NK-92 treated with Interleukin-12 subunit alpha and Interleukin-12 subunit beta, amount 100 ng/mL, for 24 hours (cell line): ENCODE measurements around the gene L3MBTL4.

ENCODE experiments used
- DNase-seq: peaks from one replicate; lab custom pipeline; 2025; lab: John Stamatoyannopoulos, UW

The L3MBTL4 gene

DNA sequence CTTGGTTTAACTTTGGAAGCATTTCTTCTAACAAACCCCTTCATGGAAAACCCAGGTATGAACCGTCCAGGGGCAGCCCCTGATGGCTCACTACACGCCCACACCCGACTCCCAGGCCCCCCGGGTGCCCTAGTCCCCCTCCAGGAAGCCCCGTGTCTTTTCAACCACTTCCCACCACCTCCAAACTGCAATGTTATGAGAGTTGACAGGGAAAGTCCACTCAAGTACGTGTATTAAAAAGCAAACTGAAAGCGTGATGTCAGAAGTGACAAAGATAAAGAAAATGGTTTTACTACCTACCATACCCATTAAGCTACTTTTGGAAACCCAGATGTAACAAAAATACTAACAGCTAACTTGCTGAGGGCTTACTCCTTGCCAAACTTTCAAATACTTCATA is 51.5 kb downstream of the L3MBTL4 start:
- DNase-seq: no peak

DNA sequence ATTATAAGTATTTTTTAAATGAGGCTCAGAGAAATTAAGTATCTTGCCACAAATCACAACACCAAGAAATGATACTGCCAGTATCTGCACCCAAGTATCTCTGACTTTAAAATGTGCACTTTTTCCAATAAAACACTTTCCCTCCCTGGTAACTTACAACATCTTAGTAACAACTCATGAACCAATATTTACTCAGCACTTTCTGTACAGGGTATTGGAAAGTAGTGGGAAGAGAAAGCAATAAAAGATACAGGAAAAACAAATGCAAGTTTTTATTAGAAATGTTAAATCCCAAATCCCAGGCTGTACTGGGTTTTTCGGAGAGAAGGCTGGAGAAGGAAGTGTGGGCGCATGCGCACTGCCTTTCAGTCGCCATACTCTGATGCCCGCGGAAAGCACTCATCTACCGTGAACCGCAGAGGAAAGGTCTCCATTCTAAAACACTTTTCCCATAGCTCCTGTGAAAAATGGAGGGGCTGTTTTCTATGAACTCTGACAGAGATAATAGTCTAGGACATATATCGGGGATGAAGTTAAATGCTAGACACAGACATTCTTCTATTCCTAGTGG is 52.1 kb downstream of the L3MBTL4 start:
- no peak for DNase-seq

DNA sequence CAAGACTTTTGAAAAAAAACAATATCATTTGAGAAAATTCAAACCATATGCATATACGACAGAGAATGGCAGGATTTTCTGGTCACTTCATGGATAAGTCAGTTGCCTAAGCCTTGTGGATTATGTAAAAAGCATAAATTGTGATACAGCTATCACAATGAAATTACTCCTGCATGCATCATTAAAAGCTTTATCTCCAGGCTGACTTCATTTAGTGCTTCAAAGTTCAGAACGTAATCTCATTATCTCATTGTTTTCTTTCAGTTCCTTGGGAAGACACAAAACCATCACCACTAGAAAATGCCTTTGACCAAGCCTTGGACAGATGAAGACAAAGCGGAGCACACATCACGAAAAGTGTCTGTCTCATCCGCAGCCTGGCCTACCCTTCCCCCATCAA is 57.0 kb downstream of the L3MBTL4 start:
- DNase-seq: no peak

DNA sequence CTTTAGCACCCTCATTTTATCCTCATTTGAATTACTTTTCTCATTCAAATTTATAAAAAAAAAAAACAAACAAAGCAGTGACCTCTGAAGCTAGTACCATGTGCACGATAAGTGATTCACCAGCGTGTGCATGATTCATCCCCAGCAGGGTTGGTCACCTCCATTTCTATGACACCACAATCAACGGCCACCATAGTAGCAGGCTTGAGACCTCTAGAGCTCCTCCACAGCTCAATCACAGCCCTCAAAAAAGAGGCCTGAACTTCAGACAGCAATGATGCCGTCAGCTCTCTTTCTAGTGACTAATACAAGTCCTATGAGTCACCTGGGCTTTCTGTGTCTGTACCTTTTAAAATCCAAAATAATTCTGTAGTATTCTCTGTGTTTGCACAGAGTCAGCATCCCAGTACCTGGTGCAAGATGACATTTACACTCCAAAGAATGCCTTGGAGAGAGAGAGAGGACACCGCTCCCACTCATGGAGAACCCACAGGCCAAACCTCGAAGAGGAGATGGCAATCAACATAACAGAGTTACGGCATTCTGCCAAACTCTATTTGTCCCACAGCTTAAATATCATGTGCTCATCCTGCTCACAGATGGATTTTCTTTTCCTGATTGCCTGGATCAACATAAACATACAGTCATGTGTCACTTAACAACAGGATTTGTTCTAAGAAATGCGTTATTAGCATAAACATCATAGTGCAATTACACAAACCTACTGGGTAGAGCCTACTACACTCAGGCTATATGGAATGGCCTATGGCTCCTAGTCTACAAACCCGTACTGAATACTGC is 58.7 kb downstream of the L3MBTL4 start:
- no peak for DNase-seq

DNA sequence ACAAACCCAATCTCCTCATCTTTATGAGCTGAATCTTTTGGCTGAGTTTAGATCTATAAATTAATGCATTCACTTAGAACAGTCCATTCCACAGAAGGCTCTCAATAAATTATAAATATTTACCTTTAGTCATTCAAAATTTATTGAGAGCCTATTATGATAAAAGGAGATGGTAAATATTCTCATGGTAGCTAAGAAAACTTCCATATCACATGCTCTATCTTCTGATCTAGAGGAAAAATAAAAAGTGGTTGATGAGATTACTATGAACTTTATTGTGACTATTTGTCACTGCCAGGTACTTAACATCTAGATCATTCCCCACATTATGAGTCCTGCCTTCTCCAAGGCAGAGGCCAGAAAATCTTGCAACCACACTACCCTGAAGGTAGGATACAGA is 62.4 kb downstream of the L3MBTL4 start:
- DNase-seq: no peak

DNA sequence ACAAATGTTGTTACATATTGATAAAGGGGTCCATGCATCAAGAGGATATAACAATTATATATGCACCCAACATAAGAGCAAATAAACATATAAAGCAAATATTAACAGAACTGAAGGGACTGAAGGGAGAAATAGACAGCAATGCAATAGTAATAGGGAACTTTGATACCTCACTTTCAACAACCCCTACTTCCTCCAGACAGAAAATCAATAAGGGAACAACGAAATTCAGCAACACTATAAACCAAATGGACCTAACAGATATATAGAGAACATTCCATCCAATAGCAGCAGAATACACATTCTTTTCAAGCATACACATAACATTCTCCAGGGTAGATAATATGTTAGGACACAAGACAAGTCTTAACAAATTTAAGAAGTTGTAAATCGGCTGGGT is 71.7 kb downstream of the L3MBTL4 start:
- DNase-seq: no peak

DNA sequence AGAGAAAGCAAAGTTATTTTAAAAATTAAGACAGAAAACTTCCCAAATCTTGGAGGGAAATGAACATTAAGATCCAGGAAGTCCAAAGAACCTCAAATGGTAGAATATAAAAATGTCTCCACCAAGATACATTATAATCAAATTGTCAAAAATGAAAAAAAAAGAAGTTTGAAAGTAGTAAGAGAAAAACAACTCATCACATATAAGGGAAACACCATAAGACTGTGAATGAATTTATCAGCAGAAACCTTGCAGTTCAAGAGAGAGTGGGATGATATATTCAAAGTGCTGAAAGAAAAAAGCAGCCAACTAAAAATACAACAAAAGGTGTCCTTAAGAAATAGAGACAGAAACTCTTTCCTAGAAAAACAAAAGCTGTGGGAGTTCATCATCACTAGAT is 73.0 kb downstream of the L3MBTL4 start:
- no peak for DNase-seq

DNA sequence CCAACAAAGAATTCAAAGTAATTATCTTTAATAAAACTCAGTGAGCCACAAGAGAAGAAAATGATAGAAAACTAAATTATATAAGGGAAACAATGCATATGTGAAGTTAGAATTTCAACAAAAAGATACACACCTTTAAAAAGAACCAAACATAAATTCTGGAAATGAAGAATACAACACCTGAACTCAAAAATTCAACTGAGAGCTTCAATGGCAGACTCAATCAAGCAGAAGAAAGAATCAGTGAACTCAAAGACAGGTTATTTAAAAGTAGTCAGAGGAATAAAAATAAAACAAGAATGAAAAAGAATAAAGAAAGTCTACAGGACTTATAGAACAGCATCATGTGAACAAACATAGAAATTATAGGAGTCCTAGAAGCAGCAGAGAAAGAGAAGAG is 73.4 kb downstream of the L3MBTL4 start:
- no peak for DNase-seq

DNA sequence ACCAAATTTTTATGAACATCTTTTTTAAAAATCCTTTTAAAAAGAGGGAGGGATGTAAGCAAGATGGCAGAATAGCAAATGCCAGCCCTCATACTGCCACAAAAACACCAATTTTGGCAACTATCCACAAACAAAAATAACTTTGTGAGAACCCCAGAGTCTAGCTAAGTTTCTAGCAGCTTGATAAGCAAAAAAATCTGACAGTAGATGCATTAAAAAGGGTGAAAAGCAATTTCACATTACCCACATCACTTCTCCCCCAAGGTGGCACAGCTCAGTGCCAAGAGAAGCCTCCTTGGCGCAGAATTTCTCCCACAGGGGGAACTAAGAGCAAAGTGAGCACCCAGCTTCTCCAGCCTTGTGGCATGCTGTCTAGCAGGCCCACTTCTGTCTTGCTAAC is 74.6 kb downstream of the L3MBTL4 start:
- no peak for DNase-seq

DNA sequence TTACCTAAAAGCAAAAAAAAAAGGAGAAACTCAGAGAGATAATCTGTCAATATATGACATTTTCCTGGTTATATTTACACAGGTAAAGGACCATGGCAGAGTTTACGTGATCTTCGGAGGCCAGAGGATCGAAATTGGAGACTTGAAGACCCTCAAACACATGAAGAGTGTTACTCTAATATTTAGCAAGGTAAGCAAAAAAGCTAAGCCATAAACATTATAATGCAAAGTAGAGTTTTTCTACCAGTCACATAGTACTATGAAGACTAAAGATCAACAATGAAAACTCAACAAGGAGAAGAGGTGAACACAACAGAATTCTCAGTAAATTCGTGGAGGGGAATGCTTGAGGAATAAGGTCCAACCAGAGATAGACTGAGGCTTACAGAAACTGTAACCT is 78.5 kb downstream of the L3MBTL4 start:
- no peak for DNase-seq

DNA sequence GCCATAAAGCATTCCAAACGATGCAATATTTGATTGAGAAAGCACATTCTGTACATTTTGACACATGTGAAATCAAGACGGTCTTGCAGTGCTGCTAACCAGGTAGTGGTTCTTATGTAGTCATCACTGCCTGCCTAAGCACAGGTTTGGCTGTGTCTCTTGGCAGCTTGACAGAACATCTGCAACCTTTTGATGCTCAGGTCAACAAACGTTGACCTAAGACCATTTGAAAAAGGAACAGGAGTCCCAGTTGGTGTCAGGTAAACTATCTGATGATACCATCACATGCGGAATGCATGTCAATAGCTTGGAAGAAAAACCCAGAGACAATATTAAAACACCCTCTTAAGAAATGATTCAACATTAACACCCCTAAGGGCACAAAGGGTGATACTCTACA is 80.7 kb downstream of the L3MBTL4 start:
- no peak for DNase-seq

DNA sequence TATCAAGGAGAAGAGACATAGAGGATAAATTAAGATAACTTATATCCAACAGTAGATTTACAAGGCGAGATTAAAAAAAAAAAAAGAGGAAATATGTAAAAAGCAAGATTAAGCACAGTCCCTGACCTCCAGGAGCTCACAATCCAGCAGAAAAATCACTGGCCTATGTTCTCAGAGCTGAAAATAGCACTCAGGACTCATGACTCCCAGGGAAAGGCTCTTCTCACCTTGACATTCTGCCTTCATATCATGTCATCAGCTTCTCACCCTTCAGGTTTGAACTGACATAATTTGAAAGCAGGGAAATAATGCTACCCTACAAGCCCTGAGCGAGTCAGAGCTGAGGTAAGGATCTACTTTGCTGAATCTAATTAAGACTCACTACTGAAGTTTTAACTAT is 82.8 kb downstream of the L3MBTL4 start:
- DNase-seq: no peak

DNA sequence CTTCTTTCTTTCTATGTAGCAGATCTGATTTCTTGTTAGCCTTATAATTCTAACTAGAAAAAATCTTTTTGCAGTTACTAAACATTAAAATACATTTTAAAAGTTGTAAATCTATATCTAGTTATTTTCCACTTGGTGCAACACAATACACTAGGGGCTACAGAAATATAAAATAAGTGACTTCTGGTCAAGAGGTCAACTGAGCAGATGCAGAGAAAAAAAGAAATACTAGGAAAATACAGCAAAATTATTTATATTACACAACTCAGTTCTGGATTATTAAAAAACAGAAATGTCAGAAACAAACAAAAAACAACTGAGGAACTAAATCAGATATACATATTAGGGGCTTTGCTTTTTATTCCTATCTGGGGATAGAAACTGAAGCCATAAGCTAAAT is 83.9 kb downstream of the L3MBTL4 start:
- DNase-seq: no peak

DNA sequence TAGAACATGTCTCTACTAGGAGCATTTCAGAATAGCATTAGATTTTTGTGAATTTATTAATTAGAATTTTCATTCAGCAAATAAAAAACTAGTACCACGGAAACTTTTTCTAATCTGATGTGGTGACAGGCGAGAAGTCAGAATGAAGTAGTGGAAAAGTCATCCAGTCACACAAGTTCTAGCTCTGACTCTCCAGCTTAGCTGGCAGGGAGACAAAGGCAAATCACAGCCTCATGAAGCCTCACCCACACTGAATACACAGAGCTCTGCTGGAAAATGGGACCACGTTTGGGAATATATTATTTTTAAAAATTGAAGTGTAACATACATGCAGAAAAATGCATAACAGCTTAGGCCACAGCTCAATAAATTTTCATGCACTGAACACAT is 86.1 kb downstream of the L3MBTL4 start:
- DNase-seq: no peak

DNA sequence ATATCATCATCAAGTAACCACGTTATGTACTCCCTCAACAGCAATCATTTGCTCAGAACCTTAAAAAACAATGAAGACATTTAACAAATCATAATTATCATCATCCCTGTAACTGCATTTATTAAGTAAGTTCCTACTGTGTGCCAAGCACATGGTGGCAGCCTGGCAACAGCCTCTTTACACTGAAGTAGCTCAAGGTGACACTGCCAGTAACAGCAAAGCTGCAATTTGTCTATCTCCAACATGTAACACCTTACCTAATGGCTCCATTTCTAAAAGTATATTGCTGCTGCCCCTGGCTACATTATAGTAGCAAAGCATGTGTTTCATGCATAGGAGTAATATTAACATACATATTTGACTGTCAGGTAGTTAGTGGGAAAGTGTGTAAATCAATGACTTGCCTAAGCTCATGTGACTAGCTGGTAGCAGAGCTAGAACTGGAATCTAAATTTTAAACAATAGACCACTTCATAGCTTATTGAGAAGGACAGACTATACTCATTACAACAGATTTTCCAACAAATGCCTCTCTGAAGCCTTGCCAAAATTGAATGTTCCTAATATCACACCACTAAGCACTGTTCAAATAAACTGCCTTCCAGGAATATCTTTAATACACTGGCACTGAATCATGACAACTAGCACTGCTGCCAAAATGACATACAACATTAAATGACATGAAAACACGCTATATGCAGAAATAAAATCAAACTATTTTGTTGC is 86.7 kb downstream of the L3MBTL4 start:
- DNase-seq: no peak

DNA sequence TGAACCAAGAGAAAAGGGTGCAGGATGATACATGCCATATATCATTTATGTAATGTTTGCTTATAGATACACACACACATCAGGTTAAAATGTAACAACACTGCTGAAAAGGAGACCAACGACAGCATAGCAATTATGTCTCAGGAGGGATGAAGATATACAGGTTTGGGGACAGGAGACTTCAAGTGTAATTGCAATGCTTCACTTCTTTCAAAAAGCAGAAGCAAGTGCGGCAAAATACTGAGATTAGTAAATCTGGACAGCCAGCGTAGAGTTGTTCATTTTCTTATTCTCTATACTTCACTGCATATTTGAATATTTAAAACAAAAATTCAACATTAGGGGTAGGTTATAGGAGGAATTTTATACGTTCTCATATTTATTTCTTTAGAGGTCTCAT is 87.2 kb downstream of the L3MBTL4 start:
- no peak for DNase-seq

DNA sequence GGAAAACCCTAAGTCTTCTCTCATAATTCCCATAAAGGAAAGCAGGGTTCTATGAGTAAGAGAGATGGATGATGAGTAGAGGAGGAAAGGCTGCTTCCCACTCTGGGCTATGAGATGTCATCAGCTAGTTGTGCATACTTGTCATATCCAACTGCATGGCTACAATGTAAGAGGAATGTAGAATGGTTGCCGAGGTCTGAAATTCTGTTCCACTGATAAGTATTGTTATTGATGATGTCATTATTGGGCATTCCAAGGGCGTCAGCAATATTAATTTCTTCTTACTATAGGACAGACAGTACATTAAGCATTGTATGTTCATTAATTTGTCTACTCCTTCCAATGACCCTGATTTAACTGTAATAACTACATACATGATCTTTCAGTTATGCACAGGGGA is 88.1 kb downstream of the L3MBTL4 start:
- DNase-seq: no peak

DNA sequence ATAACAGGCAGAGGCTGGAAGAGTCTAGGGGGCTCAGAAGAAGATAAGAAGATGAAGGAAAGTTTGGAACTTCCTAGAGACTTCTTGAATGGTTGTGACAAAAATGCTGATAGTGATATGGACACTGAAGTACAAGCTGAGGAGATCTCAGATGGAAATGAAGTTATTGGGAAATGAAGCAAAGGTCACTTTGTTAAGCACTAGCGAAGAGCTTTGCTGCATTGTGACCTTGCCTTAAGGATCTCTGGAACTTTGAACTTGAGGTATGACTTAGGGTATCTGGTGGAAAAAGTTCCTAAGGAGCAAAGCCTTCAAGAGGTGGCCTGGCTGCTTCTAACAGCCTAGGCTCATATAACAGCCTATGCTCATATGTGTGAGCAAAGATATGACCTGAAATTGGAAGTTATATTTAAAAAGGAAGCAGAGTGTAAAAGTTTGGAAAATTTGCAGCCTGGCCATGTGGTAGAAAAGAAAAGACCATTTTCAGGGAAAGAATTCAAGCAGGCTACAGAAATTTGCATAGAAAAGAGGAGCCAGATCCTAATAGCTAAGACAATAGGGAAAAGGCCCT is 91.3 kb downstream of the L3MBTL4 start:
- DNase-seq: no peak

DNA sequence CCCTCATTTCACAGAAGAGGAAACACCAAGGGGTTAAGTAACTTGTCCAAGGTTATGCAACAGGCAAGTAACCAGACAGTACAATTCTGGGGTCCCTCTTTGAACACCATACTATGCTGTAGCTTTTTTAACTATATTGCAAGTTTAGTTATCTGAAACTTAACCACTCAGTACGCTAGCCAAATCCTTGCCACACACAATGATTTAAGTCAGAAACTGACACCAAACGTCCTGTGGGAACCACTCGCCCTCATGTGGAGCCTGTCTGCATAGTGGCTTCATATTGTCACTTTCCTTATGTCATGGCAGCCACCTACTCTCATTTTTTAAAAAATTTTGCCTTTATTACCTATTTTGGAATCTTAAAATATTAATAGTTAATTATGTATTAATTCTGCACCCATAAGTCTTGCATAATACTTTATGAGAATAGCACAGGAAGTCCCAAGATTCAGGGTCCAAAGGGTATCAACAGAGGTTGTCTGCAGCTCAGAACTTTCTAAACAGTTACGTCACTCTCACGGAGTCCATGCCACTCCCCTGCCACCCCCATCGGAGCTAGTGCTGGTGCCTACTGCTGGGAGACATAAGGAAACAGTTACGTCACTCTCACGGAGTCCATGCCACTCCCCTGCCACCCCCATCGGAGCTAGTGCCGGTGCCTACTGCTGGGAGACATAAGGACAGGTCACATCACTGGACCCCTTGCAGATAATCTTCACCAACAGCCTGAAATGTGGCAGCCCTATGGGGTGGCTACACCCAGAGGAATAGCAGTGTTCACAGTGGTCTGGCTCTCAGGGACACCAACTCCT is 99.0 kb downstream of the L3MBTL4 start:
- DNase-seq: no peak

DNA sequence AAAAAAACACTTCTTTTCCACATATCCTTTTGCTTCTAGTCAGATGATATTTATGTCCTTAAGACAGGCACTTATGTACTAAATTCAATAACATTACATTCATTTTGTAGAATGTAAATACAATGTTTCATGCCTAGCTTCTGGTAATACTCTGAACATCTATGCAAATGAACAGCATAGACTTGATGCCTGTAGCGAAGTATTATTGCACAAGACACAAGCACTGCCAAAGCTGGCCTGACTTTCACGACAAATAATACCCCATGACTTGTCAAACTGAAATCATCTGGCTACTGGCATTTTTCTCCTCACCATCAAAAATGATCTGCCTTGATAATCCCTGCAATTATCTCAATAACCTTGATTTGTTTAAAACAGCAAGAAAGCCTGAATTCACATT is 101.3 kb downstream of the L3MBTL4 start:
- DNase-seq: no peak

DNA sequence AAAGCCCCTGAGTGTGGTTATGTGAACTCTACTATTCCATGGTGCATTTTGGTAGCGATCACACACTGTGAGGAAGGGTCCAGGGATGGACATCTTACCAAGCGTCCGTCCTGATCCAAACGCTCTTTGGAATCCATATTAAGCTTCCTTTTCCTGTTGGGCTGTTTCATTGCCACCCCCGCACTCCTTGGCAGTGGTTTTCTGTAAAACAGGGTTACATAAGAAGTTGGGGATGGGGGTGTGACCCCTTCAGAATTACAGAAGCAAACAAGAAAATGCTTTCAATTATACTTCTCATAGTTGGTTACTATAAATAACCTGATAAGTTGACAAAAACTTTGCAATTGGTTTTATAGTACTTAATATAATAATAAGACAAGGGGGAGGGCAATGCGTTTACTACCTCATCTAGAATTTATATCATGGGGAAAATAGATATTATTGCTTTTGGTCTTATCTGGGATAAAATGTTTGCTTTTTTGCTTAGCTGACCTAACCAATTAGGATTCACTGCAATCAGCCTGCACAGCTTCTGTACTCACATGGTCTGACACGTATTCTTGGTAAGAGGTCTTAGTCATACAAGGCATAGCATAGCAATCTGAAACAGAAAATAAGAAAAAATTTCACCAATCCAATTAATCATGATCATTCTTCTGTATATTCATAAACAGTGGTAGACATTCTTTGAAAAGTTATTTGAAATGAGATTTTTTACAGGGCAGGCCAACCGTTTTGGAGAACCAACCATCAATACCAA is 103.1 kb downstream of the L3MBTL4 start:
- DNase-seq: no peak
